ENCODE results near the gene ZBTB7A. TPM values are rescaled to one million over a fixed set of nuclear protein-coding genes. Genes with fewer than 3 reads are reported as not detected.
A peak's percentile ranks its signal among the peaks of the same experiment; 100 is the strongest.

Gene ZBTB7A
- total RNA-seq, 1 experiment from 2014 or later = 18.3 TPM

GRCh38 chr19:4043966-4044715 lies 22.6 kb downstream of the ZBTB7A start:
- Histone ChIP-seq H3K36me3 (replicated peaks; ENCODE audit: control insufficient read depth, insufficient read depth, low read length) (no peaks in the 10 kb centered on the region; the same call in 1 of the 2 replicates), H3K4me3 (ENCODE audit: insufficient read depth, low read depth, low read length) (no peak overlapping the region)
- peak; percentile 73 for DNase-seq

DNA sequence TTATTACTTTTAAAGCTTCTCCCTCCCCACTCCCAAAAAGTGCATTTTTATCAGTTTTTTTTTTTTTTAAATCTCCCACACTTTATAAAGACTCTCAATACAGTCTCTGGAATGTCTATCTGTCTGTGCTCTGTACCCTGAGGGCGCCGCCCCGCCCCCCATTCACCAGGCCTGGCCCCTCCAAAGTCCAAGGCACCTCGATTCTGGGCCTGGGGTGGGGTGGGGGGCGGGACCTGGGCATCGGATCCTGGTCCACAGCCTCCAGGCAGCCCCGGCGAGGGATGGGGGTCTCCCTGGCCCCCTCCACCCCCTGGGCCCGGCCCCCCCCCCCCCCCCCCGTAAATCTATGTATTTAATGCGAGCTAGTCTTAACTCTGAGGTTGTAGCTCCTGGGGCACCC lies 23.3 kb downstream of the ZBTB7A start:
- H3K27me3 ChIP-seq (ENCODE audit: control insufficient read depth, insufficient read depth, low read length) = no peaks in the 10 kb centered on the region
- no peaks in the 10 kb centered on the region; the same call in 1 of the 2 replicates for H3K36me3 ChIP-seq (replicated peaks; ENCODE audit: control insufficient read depth, insufficient read depth, low read length)
- no peak overlapping the region for H3K4me3 ChIP-seq (ENCODE audit: insufficient read depth, low read depth, low read length)
- peak; percentile 88 for DNase-seq

More at GRCh38 chr19:4043966-4044715, 22.6 kb downstream of the ZBTB7A start:
- no peaks in the 10 kb centered on the region for H3K27me3 ChIP-seq (ENCODE audit: control insufficient read depth, insufficient read depth, low read length)

- no peak overlapping the region for H3K4me3 ChIP-seq (ENCODE audit: insufficient read depth, low read depth, low read length)
- peak; percentile 80 for DNase-seq
- no peaks in the 10 kb centered on the region; the same call in 1 of the 2 replicates for H3K36me3 ChIP-seq (replicated peaks; ENCODE audit: control insufficient read depth, insufficient read depth, low read length)
- H3K27me3 ChIP-seq (ENCODE audit: control insufficient read depth, insufficient read depth, low read length) = no peaks in the 10 kb centered on the region
Observed at GRCh38 chr19:4042731-4043082, 24.0 kb downstream of the ZBTB7A start.

- DNase-seq = no peak
- Histone ChIP-seq H3K36me3 (replicated peaks; ENCODE audit: control insufficient read depth, insufficient read depth, low read length) (no peaks in the 10 kb centered on the region; the same call in 1 of the 2 replicates), H3K4me3 (ENCODE audit: insufficient read depth, low read depth, low read length) (no peak overlapping the region), H3K27me3 (ENCODE audit: control insufficient read depth, insufficient read depth, low read length) (no peaks in the 10 kb centered on the region)
Observed at GRCh38 chr19:4042064-4042730, 24.5 kb downstream of the ZBTB7A start.

DNA sequence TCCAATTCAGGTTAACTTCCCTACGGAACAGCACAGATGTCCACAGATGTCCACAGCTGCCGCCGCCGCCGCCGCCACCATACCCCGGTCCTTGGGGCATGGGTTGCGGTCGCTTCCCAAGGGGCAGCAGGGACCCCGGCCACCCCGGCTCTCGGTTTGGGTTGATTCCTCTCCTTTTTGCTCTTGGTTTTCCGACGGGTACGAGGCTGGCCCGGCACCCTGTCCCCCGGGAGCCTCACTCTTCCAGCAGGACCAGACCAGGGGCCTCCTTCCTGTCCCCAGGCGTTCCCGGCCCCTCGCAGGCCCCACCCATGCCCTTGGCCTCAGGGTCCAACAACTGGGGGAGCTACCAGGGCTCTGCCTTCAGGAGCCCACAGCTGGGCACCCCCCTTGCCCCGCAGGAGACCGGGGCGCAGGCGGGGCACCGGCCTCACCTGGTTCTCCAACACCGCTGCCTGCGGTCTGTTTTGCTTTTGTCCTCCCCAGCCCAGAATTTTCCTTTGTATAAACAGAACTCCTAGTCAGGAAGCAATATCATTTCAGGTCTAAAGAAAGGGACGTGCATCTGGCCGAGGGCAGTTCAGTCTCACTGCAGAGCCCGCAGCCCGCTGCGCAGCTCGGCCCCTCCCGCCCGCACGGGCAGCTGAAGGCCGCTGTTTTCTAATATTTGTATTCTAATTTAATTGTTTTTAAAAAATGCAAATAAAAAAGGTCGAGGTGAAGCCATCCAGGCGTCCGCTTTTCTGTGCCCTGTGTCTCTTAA lies 27.9 kb downstream of the ZBTB7A start:
- Histone ChIP-seq H3K4me3 (ENCODE audit: insufficient read depth, low read depth, low read length) (no peak overlapping the region), H3K27me3 (ENCODE audit: control insufficient read depth, insufficient read depth, low read length) (no peaks in the 10 kb centered on the region), H3K36me3 (replicated peaks; ENCODE audit: control insufficient read depth, insufficient read depth, low read length) (peaks cover 9% of the 10 kb centered on the region)
- no peak for DNase-seq

GRCh38 chr19:4038057-4038456 lies 28.6 kb downstream of the ZBTB7A start:
- H3K27me3 ChIP-seq (ENCODE audit: control insufficient read depth, insufficient read depth, low read length) = no peaks in the 10 kb centered on the region
- no peak overlapping the region for H3K4me3 ChIP-seq (ENCODE audit: insufficient read depth, low read depth, low read length)
- H3K36me3 ChIP-seq (replicated peaks; ENCODE audit: control insufficient read depth, insufficient read depth, low read length) = peaks cover 10% of the 10 kb centered on the region
- peak; percentile 79 for DNase-seq

DNA sequence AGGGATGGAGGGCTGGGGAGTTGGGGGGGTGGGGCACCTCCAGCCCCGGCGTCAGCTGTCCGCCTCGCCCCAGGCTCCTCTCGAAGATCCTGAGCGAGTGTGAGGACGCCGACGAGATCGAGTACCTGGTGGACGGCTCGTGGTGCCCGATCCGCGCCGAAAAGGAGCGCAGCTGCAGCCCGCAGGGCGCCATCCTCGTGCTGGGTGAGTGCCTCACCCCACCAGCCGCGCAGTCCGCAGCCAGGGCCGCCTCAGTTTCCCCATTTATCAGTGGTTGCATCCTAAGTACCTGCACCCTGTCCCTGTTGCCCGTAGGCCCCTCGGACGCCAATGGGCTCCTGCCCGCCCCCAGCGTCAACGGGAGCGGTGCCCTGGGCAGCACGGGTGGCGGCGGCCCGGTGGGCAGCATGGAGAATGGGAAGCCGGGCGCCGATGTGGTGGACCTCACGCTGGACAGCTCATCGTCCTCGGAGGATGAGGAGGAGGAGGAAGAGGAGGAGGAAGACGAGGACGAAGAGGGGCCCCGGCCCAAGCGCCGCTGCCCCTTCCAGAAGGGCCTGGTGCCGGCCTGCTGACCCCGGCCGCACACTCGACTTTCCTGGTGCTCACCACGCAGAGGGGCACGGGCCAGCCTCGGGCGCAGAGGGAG lies 29.3 kb downstream of the ZBTB7A start:
- DNase-seq = no peak
- H3K4me3 ChIP-seq (ENCODE audit: insufficient read depth, low read depth, low read length) = no peak overlapping the region
- peaks cover 10% of the 10 kb centered on the region for H3K36me3 ChIP-seq (replicated peaks; ENCODE audit: control insufficient read depth, insufficient read depth, low read length)
- no peaks in the 10 kb centered on the region for H3K27me3 ChIP-seq (ENCODE audit: control insufficient read depth, insufficient read depth, low read length)

GRCh38 chr19:4036576-4037300 lies 30.0 kb downstream of the ZBTB7A start:
- no peak for DNase-seq
- H3K27me3 ChIP-seq (ENCODE audit: control insufficient read depth, insufficient read depth, low read length) = no peaks in the 10 kb centered on the region
- H3K36me3 ChIP-seq (replicated peaks; ENCODE audit: control insufficient read depth, insufficient read depth, low read length) = peaks cover 10% of the 10 kb centered on the region

GRCh38 chr19:4035582-4035981 lies 31.1 kb downstream of the ZBTB7A start:
- H3K36me3 ChIP-seq (replicated peaks; ENCODE audit: control insufficient read depth, insufficient read depth, low read length) = peaks cover 10% of the 10 kb centered on the region
- H3K27me3 ChIP-seq (ENCODE audit: control insufficient read depth, insufficient read depth, low read length) = no peaks in the 10 kb centered on the region
- DNase-seq = no peak
- H3K4me3 ChIP-seq (ENCODE audit: insufficient read depth, low read depth, low read length) = no peak overlapping the region

More at GRCh38 chr19:4036576-4037300, 30.0 kb downstream of the ZBTB7A start:
- H3K4me3 ChIP-seq (ENCODE audit: insufficient read depth, low read depth, low read length) = no peak overlapping the region

- Histone ChIP-seq H3K27me3 (ENCODE audit: control insufficient read depth, insufficient read depth, low read length) (no peaks in the 10 kb centered on the region), H3K4me3 (ENCODE audit: insufficient read depth, low read depth, low read length) (no peak overlapping the region), H3K36me3 (replicated peaks; ENCODE audit: control insufficient read depth, insufficient read depth, low read length) (peaks cover 10% of the 10 kb centered on the region)
- DNase-seq = no peak
Observed at GRCh38 chr19:4035018-4035566, 31.6 kb downstream of the ZBTB7A start.

DNA sequence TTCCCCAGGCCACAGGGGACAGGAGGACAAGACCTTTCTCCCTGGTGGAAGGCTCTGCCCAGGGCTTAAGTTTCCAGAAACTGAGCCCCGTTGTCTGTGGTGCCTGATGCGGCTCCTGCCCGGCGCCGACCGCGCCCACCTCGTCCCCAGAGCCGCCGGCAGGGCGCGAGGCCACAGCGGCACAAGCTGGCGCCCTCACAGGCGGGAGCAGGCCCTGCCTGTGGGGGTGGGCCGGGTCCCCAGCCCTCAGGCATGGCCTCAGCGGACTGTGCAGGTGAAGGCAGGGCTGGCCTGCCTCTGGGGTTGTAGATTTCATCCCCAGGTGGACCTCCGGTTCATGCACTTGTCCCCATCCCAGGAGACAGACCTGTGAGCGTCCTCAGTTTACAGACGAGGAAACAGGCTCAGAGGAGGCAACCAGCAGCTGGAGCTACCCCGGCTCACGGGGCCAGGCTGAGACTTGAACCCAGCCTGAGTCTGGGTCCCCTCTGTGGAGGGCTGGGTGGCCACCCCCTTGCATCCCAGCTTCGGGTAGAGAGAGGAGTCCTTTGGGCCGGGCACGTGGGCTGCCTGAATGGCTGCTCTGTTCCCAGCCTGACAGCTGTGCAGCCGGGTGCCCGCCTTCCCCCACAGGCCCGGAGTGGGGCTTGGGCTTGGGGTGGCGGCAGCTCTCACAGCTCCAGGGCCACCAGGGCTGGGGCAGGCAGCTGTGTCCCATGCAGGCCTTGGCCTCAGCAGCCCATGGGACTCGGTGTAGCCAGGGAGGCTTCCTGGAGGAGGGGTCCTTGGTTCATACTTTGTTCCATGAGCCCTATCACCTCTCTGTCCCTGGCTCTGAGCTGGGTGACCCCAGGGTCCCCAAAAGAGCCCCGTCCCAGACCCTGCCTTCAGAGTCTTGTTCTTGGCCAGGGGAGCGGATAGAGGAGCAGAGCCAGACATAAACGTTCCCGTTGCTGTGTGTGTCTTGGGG lies 32.4 kb downstream of the ZBTB7A start:
- no peak for DNase-seq
- no peak overlapping the region for H3K4me3 ChIP-seq (ENCODE audit: insufficient read depth, low read depth, low read length)
- no peaks in the 10 kb centered on the region for H3K27me3 ChIP-seq (ENCODE audit: control insufficient read depth, insufficient read depth, low read length)
- peaks cover 10% of the 10 kb centered on the region for H3K36me3 ChIP-seq (replicated peaks; ENCODE audit: control insufficient read depth, insufficient read depth, low read length)

- DNase-seq = no peak
- Histone ChIP-seq H3K27me3 (ENCODE audit: control insufficient read depth, insufficient read depth, low read length) (no peaks in the 10 kb centered on the region), H3K36me3 (replicated peaks; ENCODE audit: control insufficient read depth, insufficient read depth, low read length) (peaks cover 10% of the 10 kb centered on the region), H3K4me3 (ENCODE audit: insufficient read depth, low read depth, low read length) (no peak overlapping the region)
Observed at GRCh38 chr19:4033028-4033956, 33.4 kb downstream of the ZBTB7A start.

All from H7 (cell line).